GM10847 (cell line): ENCODE measurements around the gene HDAC4.

Source experiments
- POLR2A ChIP-seq: IDR thresholded peaks from 2 replicates; pipeline ENCODE4 v1.6.1; 2011; ENCODE audit not compliant: insufficient read length; ENCODE audit errors: extremely low read depth

The HDAC4 gene

DNA sequence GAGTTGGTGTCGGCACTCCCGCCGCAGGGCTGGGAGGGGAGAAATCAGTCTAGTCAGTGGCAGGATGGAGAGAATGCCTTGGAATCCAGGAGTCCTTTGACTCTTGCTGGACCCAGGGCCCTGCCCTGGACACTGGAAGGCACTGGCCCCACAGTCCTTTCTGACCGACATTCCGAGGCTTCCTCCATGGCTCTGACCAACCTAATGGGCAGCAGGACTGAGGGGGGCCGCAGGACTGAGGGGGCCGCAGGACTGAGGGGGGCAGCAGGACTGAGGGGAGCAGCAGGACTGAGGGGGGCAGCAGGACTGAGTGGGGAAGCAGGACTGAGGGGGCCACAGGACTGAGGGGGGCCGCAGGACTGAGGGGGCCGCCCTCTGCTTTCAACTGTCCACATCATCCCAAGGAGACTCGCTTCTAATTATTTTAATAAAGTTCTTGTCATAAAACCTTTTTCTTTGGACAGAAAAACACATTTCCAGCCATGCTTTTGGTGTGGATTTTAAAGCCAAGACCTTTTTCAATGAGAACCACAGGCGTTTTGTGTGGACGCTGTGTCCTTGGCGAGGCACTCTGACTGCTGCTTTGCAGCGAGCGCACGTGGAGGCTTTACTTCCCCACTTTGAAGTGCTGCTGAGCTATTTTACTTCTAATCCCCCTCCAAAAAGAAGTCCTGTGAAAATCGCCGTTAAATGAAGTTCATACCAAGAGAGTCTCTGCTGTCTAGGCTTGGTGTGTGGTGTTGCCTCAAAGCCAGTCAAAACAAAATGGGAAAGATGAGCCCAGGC is 326.9 kb downstream of the HDAC4 start:
- no peak for TF ChIP-seq POLR2A

DNA sequence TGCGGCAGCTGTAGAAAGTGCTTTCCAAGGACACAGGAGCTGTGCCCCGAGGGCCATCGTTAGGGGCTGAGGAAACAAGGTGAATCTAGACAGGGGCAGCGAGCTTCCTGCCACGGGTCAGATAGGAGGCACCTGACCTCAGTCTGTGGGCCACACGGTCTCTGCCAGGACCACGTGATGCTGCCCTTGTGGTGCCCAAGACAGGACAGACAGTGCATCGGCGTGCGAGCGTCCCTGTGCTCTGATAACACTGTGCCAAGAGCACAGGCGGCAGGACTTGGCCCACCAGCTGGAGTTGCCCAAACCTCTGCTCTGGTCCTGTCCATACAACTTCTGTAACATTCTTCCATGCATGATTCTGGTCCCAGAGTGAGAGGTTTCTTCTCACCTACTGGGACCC is 327.6 kb downstream of the HDAC4 start:
- TF ChIP-seq POLR2A, result no peak

DNA sequence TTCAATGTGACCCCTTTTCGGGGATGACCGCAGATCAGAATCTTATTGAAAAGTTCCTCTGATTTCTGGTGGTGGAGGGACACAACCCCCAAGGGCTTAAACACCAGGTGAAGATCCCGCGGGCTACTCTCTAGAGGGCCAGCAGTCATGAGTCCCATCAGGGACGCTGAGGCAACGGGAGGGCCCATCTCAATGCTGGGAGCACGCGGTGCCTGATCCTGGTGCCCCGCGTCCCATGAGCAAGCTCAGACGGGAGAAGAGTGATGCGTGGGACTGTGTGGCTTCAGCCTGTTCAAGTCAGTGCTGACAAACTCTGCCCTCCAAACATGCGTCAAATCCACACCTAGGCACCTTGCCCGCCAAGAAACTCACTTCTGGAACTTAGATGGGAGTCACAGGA is 328.0 kb downstream of the HDAC4 start:
- no peak for TF ChIP-seq POLR2A

DNA sequence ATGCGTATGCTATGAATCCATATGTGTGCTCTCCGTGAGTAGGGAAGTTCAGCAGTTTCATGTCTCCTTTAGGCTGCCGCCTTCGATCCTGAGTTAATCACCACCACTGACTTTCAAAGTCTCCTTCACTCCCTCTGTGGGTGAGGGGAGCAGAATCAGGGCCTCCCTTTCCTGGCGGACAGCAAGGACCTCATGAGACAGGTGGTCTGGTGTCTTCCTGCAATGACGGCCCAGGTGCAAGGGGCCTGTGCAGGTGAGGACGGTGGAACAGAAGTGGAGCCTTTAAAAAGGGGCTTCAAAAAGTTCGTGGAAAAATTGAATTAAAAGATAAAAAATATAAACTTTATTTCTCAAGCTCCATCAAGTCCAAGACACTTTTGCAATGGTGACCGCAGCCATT is 330.4 kb downstream of the HDAC4 start:
- TF ChIP-seq POLR2A, result no peak

DNA sequence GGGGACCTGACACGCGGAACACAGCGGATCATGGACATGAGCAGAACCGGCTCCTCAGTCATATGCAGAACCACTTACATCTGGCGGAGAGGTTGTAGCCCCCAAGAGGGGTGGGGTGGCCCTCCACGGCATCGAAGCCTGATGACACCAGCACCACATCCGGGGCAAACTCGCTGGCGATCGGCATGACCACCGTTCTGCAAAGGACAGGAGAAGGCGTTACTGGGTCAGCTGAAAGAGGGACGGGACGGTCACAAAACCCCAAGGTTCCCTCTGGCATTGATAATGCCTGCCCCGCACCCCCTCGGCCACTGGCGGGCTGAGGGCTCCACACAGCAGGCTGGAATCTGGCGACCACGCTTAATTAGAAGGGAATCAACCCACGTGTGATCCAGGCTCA is 332.4 kb downstream of the HDAC4 start:
- no peak for TF ChIP-seq POLR2A

DNA sequence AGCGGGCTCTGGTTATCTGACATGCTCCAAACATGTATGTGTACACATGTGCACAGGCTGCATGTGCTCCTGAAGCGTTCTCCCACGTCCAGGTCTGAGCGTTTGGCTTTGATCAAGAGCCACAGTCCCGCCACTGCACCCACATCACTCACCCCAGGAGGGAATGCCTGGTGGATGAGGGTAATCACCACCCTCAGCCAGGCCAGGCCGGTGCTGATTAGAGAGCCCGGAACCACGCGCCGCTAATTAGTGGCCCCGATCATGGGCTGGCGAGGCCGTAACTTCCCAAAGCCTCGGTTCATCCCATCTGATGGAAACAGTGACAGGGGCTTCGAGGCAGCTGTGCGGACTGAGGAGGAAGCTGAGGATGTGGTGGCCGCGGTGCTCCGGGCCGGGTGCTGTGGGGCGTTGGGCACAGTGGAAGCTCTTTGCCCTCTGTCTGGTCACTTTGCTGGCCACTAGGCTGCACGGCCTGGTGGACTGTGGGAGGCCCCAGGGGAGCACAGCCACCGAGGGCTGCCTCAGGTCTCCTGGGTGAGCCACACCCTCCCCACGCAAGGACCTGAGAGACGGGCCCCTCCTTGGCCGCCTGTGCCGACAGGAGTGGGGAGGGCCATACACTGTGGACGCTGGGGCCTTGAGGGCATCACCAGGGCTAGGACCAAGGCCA is 333.5 kb downstream of the HDAC4 start:
- TF ChIP-seq POLR2A, result no peak

DNA sequence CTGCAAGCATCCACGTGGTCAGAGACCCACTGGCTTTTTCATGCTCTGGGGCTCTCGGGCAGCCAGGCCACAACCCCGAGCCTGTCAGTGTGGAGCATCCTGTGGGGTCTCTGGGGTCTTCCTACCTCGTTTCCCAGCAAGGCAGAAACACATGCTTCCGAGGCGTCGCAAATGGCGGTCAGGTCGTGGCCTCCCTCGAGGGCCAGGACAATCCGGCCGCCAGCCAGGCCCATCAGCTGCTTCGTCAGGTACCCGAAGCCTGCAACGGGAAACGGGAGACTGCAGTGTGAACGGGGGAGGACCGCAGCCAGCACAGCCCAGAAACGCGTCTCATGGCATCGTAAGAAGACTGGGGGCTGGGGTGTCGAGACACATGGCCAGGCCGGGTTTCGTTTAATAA is 334.2 kb downstream of the HDAC4 start:
- no peak for TF ChIP-seq POLR2A

DNA sequence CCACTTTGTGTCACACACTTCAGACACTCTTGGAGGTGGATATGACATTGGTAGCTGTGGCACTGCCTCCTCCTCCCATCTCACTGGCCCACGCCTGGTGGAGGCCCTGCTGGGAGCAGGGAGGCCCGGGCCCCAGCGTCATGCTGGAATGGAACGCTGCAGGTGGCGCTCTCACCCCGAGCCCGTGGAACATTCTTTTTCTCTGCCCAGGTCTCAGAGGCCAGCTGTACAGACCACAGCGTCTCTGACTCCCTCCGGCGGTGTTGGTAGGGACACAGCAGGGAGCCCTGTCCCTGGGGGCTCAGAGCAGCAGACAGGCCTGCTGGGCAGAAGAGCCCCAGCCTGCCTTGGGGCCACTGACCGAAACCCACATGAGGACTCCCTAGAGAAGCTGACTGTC is 334.9 kb downstream of the HDAC4 start:
- no peak for TF ChIP-seq POLR2A

DNA sequence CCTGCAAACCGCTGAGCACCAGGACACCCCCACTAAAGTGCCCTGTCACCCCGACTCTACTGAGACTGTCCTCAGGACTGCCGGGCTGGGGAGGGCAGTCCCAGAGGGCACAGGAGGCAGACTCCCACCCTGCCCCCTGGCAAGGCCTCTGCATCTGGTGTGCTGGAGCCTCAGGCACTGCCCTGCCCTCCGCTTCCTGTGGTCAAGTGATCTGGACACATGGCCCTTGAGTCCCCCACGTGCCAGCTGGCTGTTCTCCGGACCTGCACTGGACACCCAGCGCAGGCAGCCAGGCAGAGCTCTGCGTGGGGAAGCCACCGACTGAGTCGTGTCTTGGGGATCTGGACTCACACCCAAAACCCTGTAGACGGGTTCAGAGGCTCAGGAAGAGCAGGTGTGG is 335.3 kb downstream of the HDAC4 start:
- no peak for TF ChIP-seq POLR2A

DNA sequence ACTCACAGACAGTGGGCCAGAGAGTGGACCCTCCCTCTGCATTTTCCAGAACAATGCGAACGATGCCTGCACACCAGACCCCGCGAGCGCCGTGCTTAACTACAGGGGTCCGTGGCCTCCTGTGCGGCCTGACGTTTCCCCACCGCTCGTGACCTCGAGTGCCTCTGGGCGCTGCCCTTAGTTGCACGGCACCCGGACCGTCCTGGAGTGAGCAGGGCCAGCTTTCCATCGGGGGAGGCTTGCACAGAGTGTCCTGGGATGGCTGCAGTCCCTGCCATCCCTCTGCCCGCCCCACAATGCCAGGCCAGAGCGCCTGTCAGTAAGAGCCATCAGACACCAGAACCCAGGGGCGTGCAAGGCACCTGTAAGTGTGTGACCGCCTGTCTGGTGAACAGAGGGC is 335.9 kb downstream of the HDAC4 start:
- TF ChIP-seq POLR2A, result no peak

DNA sequence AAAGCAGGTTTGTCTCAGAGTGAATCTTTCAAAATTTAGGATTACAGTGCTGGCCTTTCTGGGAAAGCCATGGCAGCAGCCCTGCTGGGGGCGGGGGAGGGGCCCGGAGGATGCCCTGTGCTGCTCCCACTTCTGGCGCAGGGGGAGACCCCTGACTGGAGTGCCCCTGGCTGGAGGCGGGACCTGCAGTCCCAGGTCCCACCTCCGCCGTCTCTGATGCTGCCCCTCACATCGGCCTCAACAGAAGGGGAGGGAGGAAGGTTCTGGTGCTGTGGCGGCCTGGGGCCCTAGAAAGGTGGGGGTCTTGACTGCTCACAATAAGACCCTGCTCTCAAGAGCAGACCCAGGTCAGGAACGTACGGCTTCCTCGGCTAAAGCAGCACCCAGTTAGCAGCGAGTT is 336.6 kb downstream of the HDAC4 start:
- TF ChIP-seq POLR2A, result no peak

DNA sequence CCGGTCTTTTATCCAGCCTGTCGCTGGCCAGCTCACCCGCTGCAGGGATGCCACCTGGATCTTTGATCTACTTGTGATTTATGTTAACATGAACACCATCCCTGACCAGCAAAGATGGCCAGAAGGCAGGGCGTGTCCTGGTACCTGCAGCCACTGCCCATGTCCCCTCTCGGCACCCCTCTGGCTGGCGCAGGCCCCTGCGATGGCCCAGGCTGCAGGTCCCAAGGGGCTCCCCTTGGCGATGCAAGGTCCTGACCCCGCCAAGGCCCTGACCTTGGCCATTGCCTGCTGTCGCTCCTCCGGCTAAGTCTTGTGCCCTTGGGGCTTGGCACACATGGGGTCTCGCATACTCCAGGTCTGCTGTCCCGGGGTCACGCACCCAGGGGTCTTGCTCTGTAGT is 338.1 kb downstream of the HDAC4 start:
- no peak for TF ChIP-seq POLR2A

DNA sequence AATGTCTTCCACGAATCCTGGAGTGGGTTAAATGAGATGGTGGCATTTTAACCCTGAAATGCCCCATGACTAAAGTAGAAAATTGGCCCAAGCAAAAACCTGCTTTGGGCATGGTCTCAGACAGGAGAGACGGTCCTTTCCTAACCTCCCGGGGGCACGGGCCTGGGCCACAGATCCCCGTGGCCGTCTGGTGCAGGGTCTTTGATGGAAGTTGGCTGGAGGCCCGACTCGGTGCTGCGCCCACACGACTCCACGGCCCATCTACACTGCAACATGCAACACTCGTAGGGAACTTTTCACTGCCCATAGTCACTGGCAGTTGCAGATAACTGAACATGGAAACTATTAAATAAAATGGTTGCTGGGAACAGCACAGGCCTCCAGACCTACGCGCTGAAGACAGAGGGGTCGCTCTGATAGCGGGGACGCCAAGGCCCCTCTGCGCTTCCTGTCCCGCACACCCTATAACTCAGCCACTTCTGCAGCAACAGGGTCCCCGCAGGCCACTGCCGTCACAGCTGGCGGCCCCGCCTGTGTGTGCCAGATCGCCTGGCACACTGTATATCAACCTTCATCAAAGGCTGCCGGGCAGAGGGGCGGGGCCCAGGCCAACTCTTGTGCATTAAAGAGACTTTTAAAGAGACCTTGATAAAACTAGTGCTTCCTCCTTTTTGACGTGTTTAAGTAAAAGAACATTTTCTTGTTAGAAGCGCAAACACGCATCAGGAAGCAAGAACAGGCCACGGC is 338.8 kb downstream of the HDAC4 start:
- TF ChIP-seq POLR2A, result no peak

DNA sequence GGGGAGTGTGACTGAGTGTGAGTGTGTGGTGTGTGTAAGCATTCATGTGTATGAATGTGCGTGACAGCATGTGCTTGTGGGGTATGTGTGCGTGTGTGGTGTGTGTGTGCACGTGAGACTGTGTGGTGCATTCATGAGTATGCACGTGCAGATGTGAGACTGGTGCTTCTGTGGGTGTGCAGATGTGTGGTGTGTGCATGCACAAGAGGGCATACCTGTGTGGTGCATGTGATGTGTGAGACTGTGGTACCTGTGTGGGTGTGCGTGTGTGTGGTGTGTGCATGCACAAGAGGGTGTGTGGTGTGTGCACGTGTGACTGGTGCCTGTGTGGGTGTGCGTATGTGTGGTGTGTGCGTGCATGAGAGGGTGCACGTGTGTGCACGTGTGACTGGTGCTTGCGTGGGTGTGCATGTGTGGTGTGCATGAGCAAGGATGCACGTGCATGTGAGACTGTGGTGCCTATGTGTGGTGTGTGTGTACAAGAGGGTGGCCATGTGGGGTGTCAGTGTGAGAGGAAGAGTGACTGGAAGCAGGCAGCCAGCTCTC is 339.6 kb downstream of the HDAC4 start:
- TF ChIP-seq POLR2A, result no peak

DNA sequence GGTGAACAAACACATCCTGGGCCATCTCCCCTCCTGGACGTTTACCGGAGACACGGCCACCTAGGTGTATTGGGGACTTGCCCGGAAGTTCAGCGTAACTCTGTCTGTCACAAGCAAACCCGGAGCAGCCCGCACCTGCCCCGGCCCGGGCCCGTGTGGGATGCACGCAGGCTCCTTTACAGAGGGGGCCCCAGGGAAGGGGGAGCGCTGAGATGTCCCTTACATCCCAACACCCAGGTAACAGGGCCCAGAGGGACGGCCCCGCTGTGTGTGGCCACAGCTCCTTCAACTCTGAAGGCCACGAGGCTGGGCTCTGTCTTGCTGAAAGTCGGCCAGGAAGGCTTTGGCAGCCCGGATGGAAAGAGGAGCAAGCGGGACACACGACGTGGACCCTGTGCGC is 340.1 kb downstream of the HDAC4 start:
- TF ChIP-seq POLR2A, result no peak

DNA sequence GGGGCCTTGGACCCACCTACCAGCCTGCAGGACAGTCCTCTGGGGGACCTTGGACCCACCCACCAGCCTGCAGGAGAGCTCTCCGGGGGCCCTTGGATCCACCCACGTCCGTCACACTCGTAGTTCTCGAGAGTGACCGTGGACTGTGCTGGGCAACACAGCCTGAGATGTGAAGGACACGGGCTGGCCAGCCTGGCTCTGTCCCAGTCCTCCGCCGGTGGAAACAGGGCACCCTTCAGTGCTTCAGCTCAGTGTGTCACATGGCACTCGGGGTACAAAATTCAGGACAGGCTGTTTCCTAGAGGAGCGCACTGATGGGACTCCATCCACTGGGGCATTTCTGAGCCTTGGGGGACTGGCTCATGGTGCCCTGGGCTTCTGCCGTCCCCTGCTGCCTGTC is 341.0 kb downstream of the HDAC4 start:
- no peak for TF ChIP-seq POLR2A

DNA sequence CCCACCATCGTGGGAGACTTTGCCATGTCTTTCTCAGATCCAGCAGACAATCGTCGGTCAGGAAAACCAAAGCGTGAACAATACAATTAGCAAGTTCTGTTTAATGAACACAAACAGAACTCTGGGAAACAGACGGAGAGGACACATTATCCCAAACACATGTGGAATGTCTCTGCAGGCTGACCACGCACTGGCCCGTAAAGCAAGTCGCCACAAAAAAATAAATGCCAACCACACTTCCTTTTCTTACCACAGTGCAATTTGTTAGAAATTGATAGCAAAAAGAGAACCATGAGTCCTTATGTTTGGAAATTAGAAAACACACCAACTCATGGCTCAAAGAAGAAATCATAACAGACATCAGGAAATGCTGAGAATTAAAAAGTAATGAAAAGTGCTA is 342.1 kb downstream of the HDAC4 start:
- TF ChIP-seq POLR2A, result no peak

DNA sequence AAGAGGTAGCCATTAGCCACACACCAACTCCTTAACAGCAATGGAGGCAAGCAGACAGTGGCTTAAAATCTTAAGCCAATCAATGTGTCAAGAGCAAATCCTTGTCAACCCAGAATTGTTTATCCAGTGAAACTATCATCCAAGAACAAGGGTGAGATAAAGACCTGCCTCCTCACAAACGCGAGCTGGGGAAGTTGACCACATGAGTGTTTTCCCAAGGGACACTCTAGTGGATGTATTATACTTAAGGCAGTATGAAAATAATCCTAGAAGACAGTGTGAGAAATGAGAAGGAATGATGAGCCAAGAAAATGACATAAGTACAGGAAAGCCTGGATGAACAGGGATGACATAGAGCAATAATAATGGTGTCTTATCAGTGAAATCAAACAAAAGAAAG is 343.3 kb downstream of the HDAC4 start:
- no peak for TF ChIP-seq POLR2A
